Measurements from ENCODE around the gene CARNS1.

DNA sequence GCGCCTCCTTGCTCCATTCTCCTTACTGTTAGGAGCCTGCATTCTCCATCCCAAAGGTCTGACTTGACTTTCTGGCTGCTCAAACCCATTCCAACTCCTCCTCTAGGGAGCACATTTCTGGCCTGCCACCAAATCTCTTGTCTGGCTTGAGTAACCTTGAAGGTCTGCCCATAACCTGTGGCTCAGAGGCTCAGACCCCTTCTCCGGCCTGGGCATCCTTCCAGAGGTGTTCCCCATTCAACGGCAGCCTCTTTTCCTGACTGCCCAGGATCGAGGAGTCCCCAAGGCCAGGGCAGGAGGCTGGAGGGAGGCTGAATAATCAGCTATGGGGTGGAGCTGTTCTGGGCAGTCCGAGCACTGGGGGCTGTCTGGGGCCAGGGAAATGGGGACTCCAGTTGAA, 21.5 kb upstream of the CARNS1 start:
- TF ChIP-seq, protein P1, sequence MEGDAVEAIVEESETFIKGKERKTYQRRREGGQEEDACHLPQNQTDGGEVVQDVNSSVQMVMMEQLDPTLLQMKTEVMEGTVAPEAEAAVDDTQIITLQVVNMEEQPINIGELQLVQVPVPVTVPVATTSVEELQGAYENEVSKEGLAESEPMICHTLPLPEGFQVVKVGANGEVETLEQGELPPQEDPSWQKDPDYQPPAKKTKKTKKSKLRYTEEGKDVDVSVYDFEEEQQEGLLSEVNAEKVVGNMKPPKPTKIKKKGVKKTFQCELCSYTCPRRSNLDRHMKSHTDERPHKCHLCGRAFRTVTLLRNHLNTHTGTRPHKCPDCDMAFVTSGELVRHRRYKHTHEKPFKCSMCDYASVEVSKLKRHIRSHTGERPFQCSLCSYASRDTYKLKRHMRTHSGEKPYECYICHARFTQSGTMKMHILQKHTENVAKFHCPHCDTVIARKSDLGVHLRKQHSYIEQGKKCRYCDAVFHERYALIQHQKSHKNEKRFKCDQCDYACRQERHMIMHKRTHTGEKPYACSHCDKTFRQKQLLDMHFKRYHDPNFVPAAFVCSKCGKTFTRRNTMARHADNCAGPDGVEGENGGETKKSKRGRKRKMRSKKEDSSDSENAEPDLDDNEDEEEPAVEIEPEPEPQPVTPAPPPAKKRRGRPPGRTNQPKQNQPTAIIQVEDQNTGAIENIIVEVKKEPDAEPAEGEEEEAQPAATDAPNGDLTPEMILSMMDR (conservative IDR thresholded peaks at IDR 0.05) = no peak
- no peak for TF ChIP-seq ZFX (IDR thresholded peaks at IDR 0.05)
